Neutrophil (primary cell): ENCODE results near the gene CCDC57.
"Not testable (repeated sequence)": the region's sequence is repeated elsewhere in the genome, so short reads cannot be mapped to it uniquely, and the experiment has no call there.

Experiments used
- H3K27ac ChIP-seq: fragments of 200-600 bp; sonication (generic); 2 replicates; pipeline ENCODE4 v1.5.1; 2016; ENCODE audit warnings: mild to moderate bottlenecking, moderate library complexity
- H3K27me3 ChIP-seq: fragments of 200-600 bp; sonication (generic); 2 replicates; pipeline ENCODE4 v1.6.0; 2016; ENCODE audit warnings: mild to moderate bottlenecking
- H3K36me3 ChIP-seq: fragments of 200-600 bp; sonication (generic); 2 replicates; pipeline ENCODE4 v1.5.1; 2017
- H3K4me1 ChIP-seq, 2 experiments: fragments of 200-600 bp in 1 of 2; sonication (generic) in 1 of 2; 1 replicate in 1 of 2; 2 replicates in 1 of 2; pipeline versions ENCODE4 v1.5.1 to v1.6.1; 2013 to 2016; ENCODE audit warnings: low read depth in 1 of 2, low read length in 1 of 2, mild to moderate bottlenecking in 1 of 2, moderate library complexity in 1 of 2; ENCODE audit not compliant: control insufficient read depth in 1 of 2, insufficient read depth in 1 of 2
- H3K4me3 ChIP-seq, 2 experiments: fragments of 200-600 bp in 1 of 2; sonication (generic) in 1 of 2; 1 replicate in 1 of 2; 2 replicates in 1 of 2; pipeline ENCODE4 v1.5.1; 2013 to 2016; ENCODE audit warnings: low read depth in 1 of 2, low read length in 1 of 2, mild to moderate bottlenecking in 1 of 2, moderate library complexity in 1 of 2
- H3K9me3 ChIP-seq: fragments of 200-600 bp; sonication (generic); 2 replicates; pipeline ENCODE4 v1.5.1; 2016
- TF ChIP-seq, protein P1 (sequence below): fragments of 200-600 bp; sonication (generic); IDR thresholded peaks from 2 replicates; pipeline ENCODE4 v1.5.1; 2016; ENCODE audit warnings: antibody characterized with exemption

The CCDC57 gene

GRCh38 chr17:82146663-82147654, 65.7 kb downstream of the CCDC57 start:
- no peaks in the 10 kb centered on the region for H3K27me3 ChIP-seq
- TF ChIP-seq, protein P1, sequence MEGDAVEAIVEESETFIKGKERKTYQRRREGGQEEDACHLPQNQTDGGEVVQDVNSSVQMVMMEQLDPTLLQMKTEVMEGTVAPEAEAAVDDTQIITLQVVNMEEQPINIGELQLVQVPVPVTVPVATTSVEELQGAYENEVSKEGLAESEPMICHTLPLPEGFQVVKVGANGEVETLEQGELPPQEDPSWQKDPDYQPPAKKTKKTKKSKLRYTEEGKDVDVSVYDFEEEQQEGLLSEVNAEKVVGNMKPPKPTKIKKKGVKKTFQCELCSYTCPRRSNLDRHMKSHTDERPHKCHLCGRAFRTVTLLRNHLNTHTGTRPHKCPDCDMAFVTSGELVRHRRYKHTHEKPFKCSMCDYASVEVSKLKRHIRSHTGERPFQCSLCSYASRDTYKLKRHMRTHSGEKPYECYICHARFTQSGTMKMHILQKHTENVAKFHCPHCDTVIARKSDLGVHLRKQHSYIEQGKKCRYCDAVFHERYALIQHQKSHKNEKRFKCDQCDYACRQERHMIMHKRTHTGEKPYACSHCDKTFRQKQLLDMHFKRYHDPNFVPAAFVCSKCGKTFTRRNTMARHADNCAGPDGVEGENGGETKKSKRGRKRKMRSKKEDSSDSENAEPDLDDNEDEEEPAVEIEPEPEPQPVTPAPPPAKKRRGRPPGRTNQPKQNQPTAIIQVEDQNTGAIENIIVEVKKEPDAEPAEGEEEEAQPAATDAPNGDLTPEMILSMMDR: no peak
- H3K4me3 ChIP-seq: no peak overlapping the region
- H3K27ac ChIP-seq: no peak overlapping the region
- no peaks in the 10 kb centered on the region for H3K9me3 ChIP-seq
- H3K4me1 ChIP-seq: no peaks in the 10 kb centered on the region
- peaks cover 7% of the 10 kb centered on the region for H3K36me3 ChIP-seq

DNA sequence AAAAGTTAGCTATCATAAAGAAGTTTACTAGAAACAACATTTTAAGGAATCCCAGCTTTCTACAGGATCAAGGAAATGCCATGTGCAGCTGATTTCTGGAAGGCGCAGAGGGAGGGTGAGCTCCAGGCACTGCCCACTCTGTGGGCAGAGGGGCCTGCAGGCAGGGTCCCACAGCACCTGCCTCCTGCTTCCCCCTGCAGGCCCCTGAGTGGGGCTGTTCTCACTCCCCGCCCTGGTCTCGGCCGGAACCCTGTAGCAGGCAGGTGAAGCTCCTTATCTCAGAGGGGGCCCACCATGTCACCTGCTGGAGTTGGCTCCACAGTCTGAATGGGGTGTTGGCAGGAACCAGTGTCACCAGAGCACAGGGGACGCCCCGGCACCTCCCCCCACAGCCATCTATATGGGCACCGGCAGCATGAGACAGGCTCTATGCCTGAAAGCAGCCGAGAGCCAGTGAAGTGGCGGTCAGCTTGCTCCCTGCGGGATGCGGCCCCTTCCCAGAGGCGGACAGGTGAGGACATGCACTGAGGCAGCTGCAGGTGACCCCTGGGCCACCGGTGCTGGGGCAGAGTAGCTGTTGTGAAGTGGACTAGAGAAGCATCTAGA, 67.0 kb downstream of the CCDC57 start:
- no peak overlapping the region for H3K27ac ChIP-seq
- TF ChIP-seq, protein P1: no peak
- no peaks in the 10 kb centered on the region for H3K9me3 ChIP-seq
- H3K36me3 ChIP-seq: peaks cover 7% of the 10 kb centered on the region
- no peaks in the 10 kb centered on the region for H3K27me3 ChIP-seq
- H3K4me1 ChIP-seq: no peaks in the 10 kb centered on the region
- no peak overlapping the region for H3K4me3 ChIP-seq

GRCh38 chr17:82143333-82143732, 69.3 kb downstream of the CCDC57 start:
- TF ChIP-seq, protein P1: no peak
- H3K27me3 ChIP-seq: no peaks in the 10 kb centered on the region

DNA sequence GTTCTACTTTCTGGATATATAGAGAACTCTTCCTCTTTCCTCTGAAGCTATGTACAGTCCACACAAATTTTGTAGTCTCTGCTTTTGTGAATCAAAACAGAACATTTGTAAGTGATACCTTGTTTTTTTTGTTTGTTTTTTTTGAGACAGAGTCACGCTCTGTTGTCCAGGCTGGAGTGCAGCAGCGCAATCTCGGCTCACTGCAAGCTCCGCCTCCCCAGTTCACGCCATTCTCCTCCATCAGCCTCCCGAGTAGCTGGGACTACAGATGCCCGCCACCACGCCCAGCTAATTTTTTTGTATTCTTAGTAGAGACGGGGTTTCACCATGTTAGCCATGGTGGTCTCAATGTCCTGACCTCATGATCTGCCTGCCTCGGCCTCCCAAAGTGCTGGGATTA, 72.7 kb downstream of the CCDC57 start:
- H3K27me3 ChIP-seq, H3K4me3 ChIP-seq, H3K36me3 ChIP-seq, H3K4me1 ChIP-seq, H3K27ac ChIP-seq, H3K9me3 ChIP-seq: not testable (repeated sequence)

More at GRCh38 chr17:82143333-82143732, 69.3 kb downstream of the CCDC57 start:
- Histone ChIP-seq H3K4me3 (no peak overlapping the region), H3K27ac (no peak overlapping the region), H3K9me3 (no peaks in the 10 kb centered on the region), H3K4me1 (no peaks in the 10 kb centered on the region), H3K36me3 (peaks cover 7% of the 10 kb centered on the region)

DNA sequence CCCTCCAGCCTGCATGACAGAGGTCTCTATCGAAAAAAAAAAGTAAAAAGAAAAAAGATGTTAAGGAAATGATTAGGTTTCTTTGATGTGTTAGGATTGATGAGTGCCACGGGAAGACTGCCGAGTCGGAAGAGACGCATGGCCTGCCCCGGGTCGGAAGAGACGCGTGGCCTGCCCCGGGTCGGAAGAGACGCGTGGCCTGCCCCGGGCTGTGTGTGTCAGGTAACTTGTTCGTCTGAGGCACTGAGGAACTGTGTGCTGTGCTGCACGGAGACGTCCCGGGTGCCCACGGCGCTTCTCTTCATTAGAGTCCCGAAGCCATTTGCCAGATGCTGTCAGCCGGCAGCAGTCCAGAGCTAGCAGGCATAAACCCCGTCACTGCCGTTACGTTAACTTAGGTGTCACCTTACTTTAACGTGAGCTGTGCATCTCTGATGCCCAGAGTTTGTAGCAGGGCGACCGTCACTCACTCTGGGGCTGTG, 74.1 kb downstream of the CCDC57 start:
- no peaks in the 10 kb centered on the region for H3K4me1 ChIP-seq
- TF ChIP-seq, protein P1: no peak
- H3K4me3 ChIP-seq: no peak overlapping the region
- no peak overlapping the region for H3K27ac ChIP-seq
- no peaks in the 10 kb centered on the region for H3K36me3 ChIP-seq
- no peaks in the 10 kb centered on the region for H3K9me3 ChIP-seq
- H3K27me3 ChIP-seq: no peaks in the 10 kb centered on the region

DNA sequence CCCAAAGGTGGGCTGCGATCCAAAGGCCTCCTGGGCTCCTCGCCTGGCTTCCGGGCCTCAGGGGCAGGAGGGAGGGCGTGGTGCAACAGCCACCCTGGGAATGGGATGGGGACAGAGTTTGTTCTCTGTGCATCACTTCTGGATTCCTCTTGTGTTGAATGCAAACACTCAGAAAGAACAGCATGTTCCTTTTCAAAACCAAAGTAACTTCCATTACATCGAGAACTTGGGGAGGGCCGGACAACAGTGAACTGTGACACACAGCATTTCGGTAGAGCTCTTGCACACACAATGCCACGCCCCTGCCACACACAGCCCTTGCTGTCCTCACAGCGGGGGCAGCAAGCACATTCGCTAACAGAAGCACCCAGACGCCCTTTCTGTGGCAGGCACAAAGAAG, 78.5 kb downstream of the CCDC57 start:
- TF ChIP-seq, protein P1: no peak
- H3K9me3 ChIP-seq: no peaks in the 10 kb centered on the region
- no peak overlapping the region for H3K27ac ChIP-seq
- H3K27me3 ChIP-seq: no peaks in the 10 kb centered on the region
- H3K4me3 ChIP-seq: no peak overlapping the region
- H3K4me1 ChIP-seq: no peaks in the 10 kb centered on the region
- no peaks in the 10 kb centered on the region for H3K36me3 ChIP-seq

- not testable (repeated sequence) for H3K27ac ChIP-seq
Observed at GRCh38 chr17:82133166-82133953, 79.3 kb downstream of the CCDC57 start.

More at GRCh38 chr17:82133166-82133953, 79.3 kb downstream of the CCDC57 start:
- H3K4me3 ChIP-seq, H3K36me3 ChIP-seq, H3K9me3 ChIP-seq, H3K4me1 ChIP-seq, H3K27me3 ChIP-seq: not testable (repeated sequence)
